Testis (tissue), 2 donors: Measurements from ENCODE around the gene LDLRAD4.

Experiments used
- POLR2A ChIP-seq: fragments of 450-650 bp; IDR thresholded peaks from one replicate; pipeline ENCODE4 v1.6.1; 2017; ENCODE audit warnings: antibody characterized with exemption, mild to moderate bottlenecking, moderate library complexity
- TF ChIP-seq, protein P1 (sequence below), 3 experiments: fragments of 450-650 bp in 2 of 3; fragments of 200-600 bp in 1 of 3; sonication (generic) in 1 of 3; IDR thresholded peaks; one replicate each; pipeline ENCODE4 v1.5.1; 2016 to 2019; ENCODE audit warnings: antibody characterized with exemption in 3 of 3, mild to moderate bottlenecking in 2 of 3, moderate library complexity in 1 of 3

GRCh38 chr18:13684546-13684945 is 466.0 kb downstream of the LDLRAD4 start:
- TF ChIP-seq, protein P1, sequence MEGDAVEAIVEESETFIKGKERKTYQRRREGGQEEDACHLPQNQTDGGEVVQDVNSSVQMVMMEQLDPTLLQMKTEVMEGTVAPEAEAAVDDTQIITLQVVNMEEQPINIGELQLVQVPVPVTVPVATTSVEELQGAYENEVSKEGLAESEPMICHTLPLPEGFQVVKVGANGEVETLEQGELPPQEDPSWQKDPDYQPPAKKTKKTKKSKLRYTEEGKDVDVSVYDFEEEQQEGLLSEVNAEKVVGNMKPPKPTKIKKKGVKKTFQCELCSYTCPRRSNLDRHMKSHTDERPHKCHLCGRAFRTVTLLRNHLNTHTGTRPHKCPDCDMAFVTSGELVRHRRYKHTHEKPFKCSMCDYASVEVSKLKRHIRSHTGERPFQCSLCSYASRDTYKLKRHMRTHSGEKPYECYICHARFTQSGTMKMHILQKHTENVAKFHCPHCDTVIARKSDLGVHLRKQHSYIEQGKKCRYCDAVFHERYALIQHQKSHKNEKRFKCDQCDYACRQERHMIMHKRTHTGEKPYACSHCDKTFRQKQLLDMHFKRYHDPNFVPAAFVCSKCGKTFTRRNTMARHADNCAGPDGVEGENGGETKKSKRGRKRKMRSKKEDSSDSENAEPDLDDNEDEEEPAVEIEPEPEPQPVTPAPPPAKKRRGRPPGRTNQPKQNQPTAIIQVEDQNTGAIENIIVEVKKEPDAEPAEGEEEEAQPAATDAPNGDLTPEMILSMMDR (IDR thresholded peaks at IDR 0.05) = no peak
- no peak for TF ChIP-seq POLR2A
